Smooth muscle cell (in vitro differentiated cells): Measurements from ENCODE around the gene SLC26A11. TPM values are rescaled to one million over a fixed set of nuclear protein-coding genes. Genes with fewer than 3 reads are reported as not detected.

Source experiments
- DNase-seq: peaks from one replicate; lab custom pipeline; 2025; ENCODE audit not compliant: unreplicated experiment; lab: John Stamatoyannopoulos, UW
- H2AFZ ChIP-seq: fragments of 200-600 bp; sonication (generic); 2 replicates; pipeline ENCODE4 v1.6.0; 2016; ENCODE audit warnings: antibody characterized with exemption, low read depth, mild to moderate bottlenecking
- H3F3A ChIP-seq: fragments of 200-600 bp; sonication (generic); 2 replicates; pipeline ENCODE4 v1.6.0; 2017; ENCODE audit warnings: antibody characterized with exemption, low read depth
- H3K27ac ChIP-seq: fragments of 200-600 bp; sonication (generic); 2 replicates; pipeline ENCODE4 v1.5.1; 2016; ENCODE audit warnings: low read depth, mild to moderate bottlenecking
- H3K27me3 ChIP-seq: fragments of 200-600 bp; sonication (generic); 2 replicates; pipeline ENCODE4 v1.6.1; 2016; ENCODE audit warnings: low read depth, mild to moderate bottlenecking
- H3K36me3 ChIP-seq: fragments of 200-600 bp; sonication (generic); 2 replicates; pipeline ENCODE4 v1.5.1; 2016; ENCODE audit warnings: low read depth
- H3K4me1 ChIP-seq: fragments of 200-600 bp; sonication (generic); 2 replicates; pipeline ENCODE4 v1.5.1; 2016; ENCODE audit warnings: low read depth
- H3K4me2 ChIP-seq: fragments of 200-600 bp; sonication (generic); 2 replicates; pipeline ENCODE4 v1.6.0; 2016; ENCODE audit warnings: mild to moderate bottlenecking
- H3K4me3 ChIP-seq: fragments of 200-600 bp; sonication (generic); 2 replicates; pipeline ENCODE4 v1.5.1; 2016; ENCODE audit warnings: mild to moderate bottlenecking
- H3K79me2 ChIP-seq: fragments of 200-600 bp; sonication (generic); 2 replicates; pipeline ENCODE4 v1.6.0; 2016; ENCODE audit warnings: low read depth, mild to moderate bottlenecking
- H3K9ac ChIP-seq: fragments of 200-600 bp; sonication (generic); 2 replicates; pipeline ENCODE4 v1.6.0; 2016; ENCODE audit warnings: low read depth
- H3K9me3 ChIP-seq: fragments of 200-600 bp; sonication (generic); replicated peaks from 2 replicates; pipeline ENCODE4 v1.5.1; 2016; ENCODE audit warnings: low read depth
- H4K20me1 ChIP-seq: fragments of 200-600 bp; sonication (generic); 2 replicates; pipeline ENCODE4 v1.6.0; 2016; ENCODE audit warnings: low read depth
- CTCF ChIP-seq: fragments of 200-600 bp; sonication (generic); IDR thresholded peaks from 2 replicates; pipeline ENCODE4 v1.5.1; 2017; ENCODE audit warnings: borderline replicate concordance, mild to moderate bottlenecking, antibody characterized with exemption; ENCODE audit not compliant: insufficient read depth, poor library complexity, severe bottlenecking
- WGBS: methylation state at CpG from one replicate; pipeline ENCODE4 v1.1.7; 2016; ENCODE audit warnings: low lambda C conversion rate; 5-methylcytosine and 5-hydroxymethylcytosine counted together
- polyA plus RNA-seq: library from polyadenylated mRNA; unstranded; fragments of >200 nt; fragmentation: Nextera tagmentation; extraction: Ambion mirVana; gene quantifications from 2 replicates; pipeline ENCODE4 v1.2.1, GENCODE V29; 2016
- total RNA-seq: library from RNA; depleted of rRNA; stranded (reverse); fragments of >200 nt; gene quantifications from 2 replicates; pipeline ENCODE4 v1.2.3, GENCODE V29; 2014

SLC26A11 gene
- total and polyA plus RNA-seq, 2 experiments from 2014 or later, result 8.2 to 12.2 TPM

DNA sequence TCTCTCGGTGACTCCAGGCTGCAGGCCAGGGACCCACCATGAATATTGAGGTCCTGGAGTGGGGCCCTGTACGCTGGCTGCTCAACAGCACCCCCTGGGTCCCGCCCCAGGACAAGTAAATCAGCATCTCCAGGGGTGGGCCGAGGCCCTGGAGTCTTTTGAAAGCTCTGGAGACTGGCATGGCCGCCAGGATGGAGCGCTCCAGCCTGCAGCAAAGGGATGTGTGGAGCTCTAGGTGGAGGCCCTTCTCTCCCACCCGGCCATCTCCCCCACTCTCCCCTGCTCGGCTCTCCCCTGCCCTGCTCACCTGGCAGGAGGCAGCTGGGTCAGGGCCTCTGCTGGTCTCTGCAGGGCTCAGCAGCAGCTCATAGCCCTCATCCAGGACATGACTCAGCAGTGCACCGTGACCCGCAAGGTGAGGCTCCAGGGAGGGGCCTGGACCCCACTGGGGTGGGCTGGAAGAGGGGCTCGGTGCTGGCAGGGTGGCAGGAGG lies 16.7 kb upstream of the SLC26A11 start:
- no peak for DNase-seq
- no peak for TF ChIP-seq CTCF
- Histone ChIP-seq H3K9ac (no peak overlapping the region), H3K4me2 (no peak overlapping the region), H3K9me3 (no peaks in the 10 kb centered on the region), H3K27me3 (no peaks in the 10 kb centered on the region), H3K36me3 (no peaks in the 10 kb centered on the region), H3F3A (no peaks in the 10 kb centered on the region), H3K27ac (no peak overlapping the region), H2AFZ (no peak overlapping the region), H4K20me1 (no peaks in the 10 kb centered on the region), H3K4me1 (no peaks in the 10 kb centered on the region), H3K79me2 (no peaks in the 10 kb centered on the region), H3K4me3 (no peak overlapping the region)
- WGBS, result 87% methylated on average over 11 of the region's 11 CpGs

- no peaks in the 10 kb centered on the region for H3K36me3 ChIP-seq
- H3K27ac ChIP-seq, result no peak overlapping the region
- H3K9ac ChIP-seq, result no peak overlapping the region
- H3K79me2 ChIP-seq, result no peaks in the 10 kb centered on the region
- no peak overlapping the region for H2AFZ ChIP-seq
- H3F3A ChIP-seq, result no peaks in the 10 kb centered on the region
- H3K9me3 ChIP-seq, result no peaks in the 10 kb centered on the region
- H3K4me2 ChIP-seq, result no peak overlapping the region
- no peaks in the 10 kb centered on the region for H4K20me1 ChIP-seq
- no peak overlapping the region for H3K4me3 ChIP-seq
- TF ChIP-seq CTCF, result no peak
- H3K4me1 ChIP-seq, result no peaks in the 10 kb centered on the region
- 90% methylated on average over 16 of the region's 19 CpGs for WGBS
- no peaks in the 10 kb centered on the region for H3K27me3 ChIP-seq
- DNase-seq, result no peak
These were observed 15.4 kb upstream of the SLC26A11 start for GRCh38 chr17:80204626-80205468.

DNA sequence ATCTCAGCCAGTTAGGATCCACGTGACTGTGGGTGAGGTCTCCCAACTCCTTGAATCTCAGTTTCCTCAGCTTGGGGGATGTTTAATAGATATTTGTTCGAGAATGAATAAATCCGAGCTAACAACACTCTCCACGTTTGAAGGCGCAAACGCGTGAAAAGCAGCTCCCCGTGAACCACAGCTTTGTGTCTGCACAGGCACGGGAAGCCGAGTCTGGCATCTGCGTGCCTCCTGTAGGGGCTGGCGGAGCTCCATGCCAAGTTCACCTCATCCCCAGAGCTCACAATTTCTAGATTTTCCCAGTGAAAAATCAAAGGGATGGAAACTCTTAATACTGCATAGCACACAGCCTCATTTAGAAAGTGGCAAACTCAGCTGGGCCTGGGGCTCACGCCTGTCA lies 14.4 kb upstream of the SLC26A11 start:
- Histone ChIP-seq H3K4me3 (no peak overlapping the region), H3K27ac (no peak overlapping the region), H3K36me3 (no peaks in the 10 kb centered on the region), H3K4me2 (no peak overlapping the region), H3F3A (no peaks in the 10 kb centered on the region), H3K27me3 (no peaks in the 10 kb centered on the region), H2AFZ (no peak overlapping the region), H3K79me2 (no peaks in the 10 kb centered on the region), H3K9ac (no peak overlapping the region), H4K20me1 (no peaks in the 10 kb centered on the region), H3K9me3 (no peaks in the 10 kb centered on the region), H3K4me1 (no peaks in the 10 kb centered on the region)
- 96% methylated on average over 13 of the region's 13 CpGs for WGBS
- no peak for DNase-seq
- no peak for TF ChIP-seq CTCF
